OCI-LY3 (cell line): ENCODE data around the gene ASCL2.

ENCODE experiments used
- EZH2phosphoT487 ChIP-seq: fragments of 200-600 bp; shearing (Covaris generic); IDR thresholded peaks from 2 replicates; pipeline ENCODE4 v1.6.1; 2018; ENCODE audit warnings: antibody characterized with exemption, mixed run types, low read depth
- TF ChIP-seq, protein P1 (sequence below): fragments of 200-600, 300-600 bp; sonication (generic); IDR thresholded peaks from 2 replicates; pipeline ENCODE4 v1.5.1; 2014; ENCODE audit warnings: antibody characterized with exemption, low read length, low read depth

DNA sequence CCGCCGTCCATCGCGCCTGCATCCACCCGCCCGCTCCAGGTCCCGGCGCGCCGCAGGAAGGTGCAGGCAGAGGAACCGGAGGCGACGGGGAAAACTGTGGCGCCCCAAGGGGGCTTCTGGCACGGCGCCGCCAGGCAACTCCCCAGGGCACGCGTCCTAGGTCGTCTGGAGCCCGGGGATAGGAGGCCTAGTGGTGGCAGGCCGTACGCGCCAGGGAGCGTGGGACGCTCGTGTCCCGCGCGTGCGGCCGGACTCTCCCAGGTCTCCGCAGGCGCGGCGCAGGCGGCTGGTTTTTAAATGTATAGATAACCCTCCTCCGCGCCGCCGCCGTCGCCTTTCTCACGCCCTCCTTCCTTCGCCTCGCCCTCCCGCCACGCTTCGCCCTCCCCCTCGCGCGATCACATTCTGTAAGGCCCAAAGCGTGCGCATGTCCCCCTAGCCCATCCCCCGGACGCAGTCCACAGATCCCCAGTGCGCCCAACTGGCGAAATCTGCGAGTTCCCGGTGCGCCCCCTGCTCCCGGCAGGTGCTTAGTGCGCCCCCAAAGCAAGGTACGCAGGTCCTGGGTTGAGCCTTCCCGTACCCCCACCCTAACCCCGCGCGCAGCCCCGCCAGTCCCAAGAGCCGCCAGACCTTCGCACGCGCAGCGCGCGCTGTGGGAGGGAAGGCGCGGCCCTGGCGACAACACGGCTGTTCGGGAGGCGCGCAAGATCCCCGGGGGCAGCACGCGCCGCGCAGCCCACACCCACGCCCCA, at the start of gene ASCL2:
- TF ChIP-seq, protein P1, sequence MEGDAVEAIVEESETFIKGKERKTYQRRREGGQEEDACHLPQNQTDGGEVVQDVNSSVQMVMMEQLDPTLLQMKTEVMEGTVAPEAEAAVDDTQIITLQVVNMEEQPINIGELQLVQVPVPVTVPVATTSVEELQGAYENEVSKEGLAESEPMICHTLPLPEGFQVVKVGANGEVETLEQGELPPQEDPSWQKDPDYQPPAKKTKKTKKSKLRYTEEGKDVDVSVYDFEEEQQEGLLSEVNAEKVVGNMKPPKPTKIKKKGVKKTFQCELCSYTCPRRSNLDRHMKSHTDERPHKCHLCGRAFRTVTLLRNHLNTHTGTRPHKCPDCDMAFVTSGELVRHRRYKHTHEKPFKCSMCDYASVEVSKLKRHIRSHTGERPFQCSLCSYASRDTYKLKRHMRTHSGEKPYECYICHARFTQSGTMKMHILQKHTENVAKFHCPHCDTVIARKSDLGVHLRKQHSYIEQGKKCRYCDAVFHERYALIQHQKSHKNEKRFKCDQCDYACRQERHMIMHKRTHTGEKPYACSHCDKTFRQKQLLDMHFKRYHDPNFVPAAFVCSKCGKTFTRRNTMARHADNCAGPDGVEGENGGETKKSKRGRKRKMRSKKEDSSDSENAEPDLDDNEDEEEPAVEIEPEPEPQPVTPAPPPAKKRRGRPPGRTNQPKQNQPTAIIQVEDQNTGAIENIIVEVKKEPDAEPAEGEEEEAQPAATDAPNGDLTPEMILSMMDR = no peak
- no peak for TF ChIP-seq EZH2phosphoT487
